GM18858 (cell line): ENCODE results near the gene SYT3.
"Not testable (repeated sequence)": the region's sequence is repeated elsewhere in the genome, so short reads cannot be mapped to it uniquely, and the experiment has no call there.

Source experiments
- ATAC-seq: cut with Tn5 transposase; IDR thresholded peaks from one replicate; pipeline ENCODE4 v1.9.1; 2021; ENCODE audit not compliant: unreplicated experiment

The SYT3 gene

GRCh38 chr19:50604264-50605073 lies 35.2 kb downstream of the SYT3 start:
- ATAC-seq, result not testable (repeated sequence)

- ATAC-seq, result no peak
These were observed 36.7 kb downstream of the SYT3 start for GRCh38 chr19:50602935-50603334.

GRCh38 chr19:50602496-50602895 lies 37.2 kb downstream of the SYT3 start:
- no peak for ATAC-seq

- ATAC-seq, result no peak
These were observed 37.6 kb downstream of the SYT3 start for GRCh38 chr19:50602089-50602422.

GRCh38 chr19:50601407-50602088 lies 38.1 kb downstream of the SYT3 start:
- ATAC-seq, result no peak

GRCh38 chr19:50599427-50599826 lies 40.3 kb downstream of the SYT3 start:
- ATAC-seq, result no peak

GRCh38 chr19:50590191-50590590 lies 49.5 kb downstream of the SYT3 start:
- no peak for ATAC-seq

GRCh38 chr19:50581795-50582660 lies 57.7 kb downstream of the SYT3 start:
- ATAC-seq, result not testable (repeated sequence)

- no peak for ATAC-seq
These were observed 58.6 kb downstream of the SYT3 start for GRCh38 chr19:50580970-50581634.

- ATAC-seq, result no peak
These were observed 59.4 kb downstream of the SYT3 start for GRCh38 chr19:50580240-50580639.

- not testable (repeated sequence) for ATAC-seq
These were observed 62.9 kb downstream of the SYT3 start for GRCh38 chr19:50576769-50577168.

GRCh38 chr19:50573741-50574461 lies 65.8 kb downstream of the SYT3 start:
- no peak for ATAC-seq
